Measurements from ENCODE around the gene KLF16. TPM values are rescaled to one million over a fixed set of nuclear protein-coding genes. Genes with fewer than 3 reads are reported as not detected.
"Not testable (repeated sequence)": the region's sequence is repeated elsewhere in the genome, so short reads cannot be mapped to it uniquely, and the experiment has no call there.

Gene KLF16
- total RNA-seq, 1 experiment from 2014 or later, result 8.7 TPM

DNA sequence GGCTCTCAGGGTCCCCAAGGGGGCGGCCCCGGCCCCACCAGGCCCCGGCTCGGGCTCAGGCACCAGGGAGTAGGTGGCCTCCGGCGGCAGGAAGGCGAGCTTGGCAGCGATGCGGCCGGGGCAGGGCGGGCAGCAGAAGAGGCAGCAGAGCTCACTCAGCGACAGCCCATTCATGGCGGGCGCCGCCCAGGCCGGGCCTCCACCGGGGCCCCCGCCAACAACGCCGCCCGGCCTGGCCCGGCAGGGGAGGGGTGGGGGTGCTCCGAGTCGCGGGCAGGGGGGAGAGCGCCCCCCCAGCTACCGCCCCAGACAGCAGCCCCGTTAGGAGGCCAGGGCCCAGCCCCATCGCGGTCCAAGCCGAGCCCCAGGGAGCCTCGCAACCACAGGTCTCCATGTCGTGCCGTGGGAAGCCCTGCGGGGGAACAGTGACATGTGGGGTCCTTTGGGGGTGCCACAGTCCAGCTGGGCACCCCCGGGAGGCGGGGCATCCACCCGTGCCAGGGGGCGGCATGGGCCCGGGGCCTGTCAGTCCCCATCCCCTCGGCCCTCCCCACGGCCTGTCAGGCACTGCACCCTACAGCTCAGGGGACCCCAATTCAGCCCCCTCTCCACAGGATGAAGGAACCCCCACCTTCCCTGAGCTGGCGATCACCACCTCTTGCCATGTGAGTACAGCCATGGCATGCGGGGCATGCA lies 18.2 kb upstream of the KLF16 start:
- DNase-seq (ENCODE audit: low read depth in 1 of 2, low spot score in 2 of 2); H3K4me3 ChIP-seq; H3K27me3 ChIP-seq (replicated peaks); H3K9me3 ChIP-seq (replicated peaks); H3K27ac ChIP-seq: not testable (repeated sequence)
- peaks cover 26% of the 10 kb centered on the region for H3K36me3 ChIP-seq
- H3K4me1 ChIP-seq (replicated peaks), result peaks cover 12% of the 10 kb centered on the region

DNA sequence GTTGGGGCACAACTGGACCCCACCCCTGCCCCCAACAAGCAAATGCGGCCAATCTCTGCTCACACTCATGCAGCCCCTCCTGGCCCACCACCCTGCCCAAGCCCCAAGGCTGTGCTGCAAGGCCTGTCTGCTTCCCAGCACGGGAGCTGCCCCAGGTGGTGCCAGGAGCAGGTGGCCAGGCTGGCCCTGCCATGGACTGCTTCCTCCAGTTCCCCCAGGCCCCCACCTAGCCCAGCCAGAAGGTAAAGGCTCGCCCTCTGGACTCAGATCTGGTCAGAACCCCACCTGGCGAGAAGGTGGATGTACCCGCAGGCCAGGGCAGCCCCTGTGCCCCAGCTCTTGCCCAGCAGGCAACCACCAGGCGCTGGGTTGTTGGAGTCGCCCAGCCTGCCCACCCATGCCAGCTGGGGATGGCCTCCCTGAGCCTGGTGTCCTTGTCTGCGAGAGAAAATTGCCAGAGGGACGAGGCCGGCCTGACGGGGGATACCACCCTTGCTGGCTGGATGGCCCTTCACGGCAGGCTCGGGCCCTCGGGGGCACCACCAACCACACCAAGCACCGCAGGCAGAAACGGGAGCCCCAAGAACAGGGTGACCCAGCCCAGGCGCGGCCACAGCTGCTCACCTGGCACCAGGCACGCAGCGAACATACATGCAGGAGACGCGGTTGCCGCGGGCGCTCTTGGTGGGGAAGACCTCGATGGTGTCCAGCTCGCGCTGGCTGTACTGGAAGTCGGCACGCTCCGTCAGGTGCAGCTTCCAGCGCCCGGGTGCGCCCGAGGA lies 17.4 kb upstream of the KLF16 start:
- peaks cover 32% of the 10 kb centered on the region for H3K36me3 ChIP-seq
- H3K27ac ChIP-seq, result no peak overlapping the region
- H3K9me3 ChIP-seq (replicated peaks), result 0 out of 2 replicates have a peak, but pooled peaks cover under 1% of the 10 kb centered on the region
- DNase-seq (ENCODE audit: low read depth in 1 of 2, low spot score in 2 of 2), result no peak
- no peaks in the 10 kb centered on the region for H3K27me3 ChIP-seq (replicated peaks)
- H3K4me1 ChIP-seq (replicated peaks), result peaks cover 17% of the 10 kb centered on the region
- H3K4me3 ChIP-seq, result no peak overlapping the region

DNA sequence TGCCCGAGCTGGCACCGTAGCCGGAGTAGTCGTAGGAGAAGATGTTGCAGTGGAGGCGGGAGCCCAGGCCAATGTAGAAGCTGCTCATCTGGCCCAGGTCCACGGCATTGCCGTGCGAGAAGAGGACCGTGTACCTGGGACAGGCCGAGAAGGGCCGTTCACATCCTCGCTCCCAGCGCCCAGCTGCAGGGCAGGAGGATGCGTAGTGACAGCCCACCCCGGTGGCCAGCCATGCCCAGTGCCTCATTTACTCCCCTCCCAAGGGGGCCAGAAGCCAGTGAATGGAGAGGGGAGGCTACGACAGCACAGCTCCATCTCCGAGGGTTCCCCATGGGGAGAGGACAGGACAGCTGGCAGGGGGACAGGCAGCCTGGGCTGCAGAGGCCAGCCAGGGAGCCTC lies 16.6 kb upstream of the KLF16 start:
- peaks cover 35% of the 10 kb centered on the region for H3K36me3 ChIP-seq
- H3K4me1 ChIP-seq (replicated peaks), result peaks cover 18% of the 10 kb centered on the region
- H3K4me3 ChIP-seq; DNase-seq (ENCODE audit: low read depth in 1 of 2, low spot score in 2 of 2); H3K9me3 ChIP-seq (replicated peaks); H3K27me3 ChIP-seq (replicated peaks); H3K27ac ChIP-seq: not testable (repeated sequence)

DNA sequence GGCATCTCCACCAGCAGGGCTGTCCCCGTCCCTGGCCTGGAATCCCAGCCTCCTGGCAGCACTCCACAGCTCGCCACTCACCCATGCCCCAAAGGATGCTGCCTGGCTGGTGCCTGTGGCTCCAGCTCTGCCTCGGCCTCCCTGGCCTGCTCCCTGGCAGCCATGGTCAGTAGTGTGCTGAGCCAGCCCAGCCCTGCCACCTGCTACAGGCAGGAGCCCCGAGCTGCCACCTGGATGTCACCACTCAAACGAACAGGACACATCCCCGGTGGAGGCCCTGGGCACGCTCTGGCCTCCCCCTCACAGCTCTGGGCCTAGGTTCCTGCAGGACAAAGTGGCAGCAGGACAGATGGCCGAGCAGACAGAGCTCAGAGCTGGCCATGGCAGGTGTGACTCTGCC lies 15.2 kb upstream of the KLF16 start:
- H3K27me3 ChIP-seq (replicated peaks); DNase-seq (ENCODE audit: low read depth in 1 of 2, low spot score in 2 of 2); H3K9me3 ChIP-seq (replicated peaks); H3K4me3 ChIP-seq; H3K27ac ChIP-seq: not testable (repeated sequence)
- Histone ChIP-seq H3K36me3 (peaks cover 43% of the 10 kb centered on the region), H3K4me1 (replicated peaks) (peaks cover 24% of the 10 kb centered on the region)

DNA sequence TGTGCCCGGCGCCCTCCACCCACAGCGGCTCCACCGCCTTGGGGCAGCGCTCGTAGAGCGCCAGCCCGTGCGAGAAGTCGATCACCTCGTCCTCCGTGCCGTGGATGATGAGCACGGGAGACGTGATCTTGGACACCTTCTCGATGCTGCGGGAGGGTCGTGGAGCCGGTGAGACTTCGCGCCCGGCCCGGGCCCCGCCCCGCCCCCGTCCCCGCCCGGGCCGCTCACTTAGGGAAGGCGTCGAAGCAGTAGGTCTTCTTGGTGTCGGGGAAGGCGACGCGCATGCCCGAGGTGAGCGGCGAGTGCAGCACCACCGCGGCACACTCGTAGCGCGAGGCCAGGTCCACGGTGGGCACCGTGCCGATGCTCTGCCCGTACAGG lies 13.9 kb upstream of the KLF16 start:
- peaks cover 48% of the 10 kb centered on the region for H3K36me3 ChIP-seq
- not testable (repeated sequence) for DNase-seq (ENCODE audit: low read depth in 1 of 2, low spot score in 2 of 2); H3K9me3 ChIP-seq (replicated peaks); H3K27me3 ChIP-seq (replicated peaks); H3K27ac ChIP-seq; H3K4me3 ChIP-seq
- H3K4me1 ChIP-seq (replicated peaks), result peaks cover 23% of the 10 kb centered on the region

DNA sequence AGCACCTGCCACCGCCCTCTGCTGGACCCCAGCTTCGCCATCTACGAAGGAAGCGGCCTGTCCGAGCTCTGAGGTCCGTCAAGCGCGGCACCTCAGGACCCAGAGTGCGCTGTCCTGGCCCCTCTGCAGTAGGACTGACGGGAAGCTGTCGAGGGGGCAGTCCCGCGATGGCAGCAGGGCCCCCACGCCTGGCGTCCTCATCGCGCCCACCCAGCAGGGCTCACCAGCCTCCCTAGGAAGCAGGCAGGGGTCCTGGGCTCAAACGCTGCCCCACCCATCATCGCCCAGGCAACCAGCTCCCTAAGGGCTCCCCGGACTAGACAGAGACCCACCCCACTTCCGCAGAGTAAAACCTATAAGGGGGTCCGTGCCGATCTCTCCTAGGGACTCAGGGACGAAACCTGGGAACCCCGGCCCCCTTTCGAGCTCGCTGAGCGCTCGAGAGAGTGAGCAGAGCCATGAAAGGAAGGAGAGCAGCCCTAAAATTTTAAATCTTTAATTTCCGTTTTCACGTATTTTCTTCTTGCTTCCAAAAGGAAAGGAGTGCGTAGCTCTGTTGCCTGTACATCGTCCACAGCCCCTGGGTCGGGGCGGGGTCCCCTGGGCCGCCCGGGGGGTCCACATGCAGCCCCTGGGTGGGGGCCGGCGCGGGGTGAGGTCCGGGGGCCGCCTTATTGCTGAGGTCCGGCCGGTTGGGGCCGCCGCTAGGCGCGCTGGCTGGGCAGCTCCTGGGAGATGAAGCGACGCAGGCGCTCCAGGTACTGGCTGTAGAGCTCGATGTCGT lies 13.3 kb upstream of the KLF16 start:
- Histone ChIP-seq H3K4me1 (replicated peaks) (peaks cover 23% of the 10 kb centered on the region), H3K36me3 (peaks cover 47% of the 10 kb centered on the region), H3K27ac (peak overlapping the region; percentile 90; the same call in 1 of the 2 replicates), H3K4me3 (peak overlapping the region; percentile 96)
- not testable (repeated sequence) for H3K27me3 ChIP-seq (replicated peaks); H3K9me3 ChIP-seq (replicated peaks); DNase-seq (ENCODE audit: low read depth in 1 of 2, low spot score in 2 of 2)

DNA sequence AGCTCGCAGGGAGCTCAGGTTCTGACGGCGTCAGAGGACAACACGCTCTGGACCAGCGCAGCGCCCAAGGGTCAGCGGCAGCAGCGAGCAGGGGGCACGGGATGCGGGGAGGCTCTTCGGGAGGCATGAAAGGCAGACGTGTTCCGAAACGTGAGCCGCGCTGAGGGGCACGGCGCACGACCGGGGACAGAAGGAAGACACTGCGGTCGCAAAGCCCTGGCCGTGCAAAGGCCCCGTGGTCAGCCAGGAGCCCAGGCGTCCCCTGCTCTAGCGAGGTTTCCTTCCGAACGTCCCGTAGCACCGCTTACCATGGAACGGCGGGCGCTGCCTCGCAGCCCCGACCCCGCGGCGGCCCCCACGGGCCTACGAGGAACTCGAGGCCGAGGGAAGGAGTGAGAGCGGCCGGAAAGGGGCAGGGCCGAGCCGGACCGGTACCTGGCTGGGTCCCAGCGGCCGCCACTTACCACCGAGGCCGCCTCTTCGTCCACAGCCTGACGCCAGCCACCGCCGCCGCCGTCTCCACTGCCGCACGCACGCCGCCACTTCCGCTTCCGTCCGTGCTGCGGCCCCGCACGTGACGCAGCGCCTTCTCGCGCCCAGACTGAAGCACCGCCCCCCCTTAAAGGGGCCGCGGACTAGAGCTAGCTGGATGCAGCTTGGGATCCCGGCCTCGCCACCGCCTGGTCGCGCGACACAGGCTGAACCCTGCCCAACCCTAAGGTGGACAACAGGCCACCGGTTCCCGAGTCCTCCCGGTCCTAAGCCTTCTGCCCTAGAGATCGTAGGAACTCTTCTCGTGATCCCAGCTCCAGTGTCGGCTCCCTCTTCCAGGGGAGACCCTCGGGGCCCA lies 12.5 kb upstream of the KLF16 start:
- peak; percentile 87 to 90 for DNase-seq (ENCODE audit: low read depth in 1 of 2, low spot score in 2 of 2)
- Histone ChIP-seq H3K4me3 (peak overlapping the region; percentile 96), H3K9me3 (replicated peaks) (0 out of 2 replicates have a peak, but pooled peaks cover 2% of the 10 kb centered on the region), H3K27me3 (replicated peaks) (no peaks in the 10 kb centered on the region), H3K4me1 (replicated peaks) (peaks cover 23% of the 10 kb centered on the region), H3K27ac (peak overlapping the region; percentile 90), H3K36me3 (peaks cover 48% of the 10 kb centered on the region)

DNA sequence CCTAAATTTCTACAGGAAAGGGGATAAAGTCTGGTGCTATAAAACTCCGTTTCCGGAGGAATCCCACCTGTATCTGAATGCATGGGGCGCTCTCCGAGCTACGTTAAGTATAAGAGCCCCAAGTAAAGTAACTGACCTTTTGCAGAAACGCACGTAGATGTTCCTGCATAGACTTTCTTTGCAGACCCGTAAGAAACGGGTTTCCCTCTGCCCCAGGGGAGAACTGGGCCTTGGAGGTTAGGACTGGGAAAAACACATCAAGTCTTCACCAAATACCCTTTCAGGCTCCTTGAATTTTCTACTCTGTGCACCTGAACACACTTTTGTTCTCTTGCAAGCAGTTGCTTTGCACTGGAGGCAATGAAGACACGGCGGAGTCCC lies 11.9 kb upstream of the KLF16 start:
- not testable (repeated sequence) for H3K9me3 ChIP-seq (replicated peaks); H3K27me3 ChIP-seq (replicated peaks)
- Histone ChIP-seq H3K4me1 (replicated peaks) (peaks cover 23% of the 10 kb centered on the region), H3K4me3 (peak overlapping the region; percentile 96), H3K27ac (peak overlapping the region; percentile 90), H3K36me3 (peaks cover 47% of the 10 kb centered on the region)
- peak in 1 of 2 experiments; percentile 44 for DNase-seq (ENCODE audit: low read depth in 1 of 2, low spot score in 2 of 2)

DNA sequence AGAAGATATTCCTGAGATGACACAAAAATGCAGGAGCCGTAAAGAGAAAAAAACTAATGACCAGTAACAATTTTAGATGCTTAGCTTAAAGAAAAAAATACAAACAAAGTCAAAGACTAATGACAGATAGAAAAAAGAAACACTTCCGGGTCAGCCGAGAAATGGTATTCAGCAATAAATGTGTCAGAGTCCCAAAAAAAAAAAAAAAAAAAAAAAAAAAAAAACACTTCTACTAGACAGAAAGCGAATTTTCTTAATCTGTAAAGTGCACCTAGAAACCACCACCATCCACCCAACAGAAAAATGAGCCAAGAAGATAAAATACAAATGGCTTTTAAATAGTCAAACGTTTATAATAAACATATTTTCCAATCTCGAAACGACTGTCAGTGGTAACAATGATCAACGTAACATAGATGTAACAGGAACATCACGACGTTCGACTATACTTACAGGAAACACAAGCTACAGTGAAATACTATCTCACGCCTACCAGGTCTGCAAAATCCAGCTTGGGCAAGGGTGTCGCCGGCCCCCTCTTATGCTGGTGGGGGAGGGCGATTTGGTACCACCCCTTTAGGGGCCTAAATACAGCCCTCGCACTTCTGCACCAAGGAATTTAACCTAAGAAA lies 11.3 kb upstream of the KLF16 start:
- Histone ChIP-seq H3K4me1 (replicated peaks) (peaks cover 23% of the 10 kb centered on the region), H3K9me3 (replicated peaks) (0 out of 2 replicates have a peak, but pooled peaks cover 2% of the 10 kb centered on the region), H3K4me3 (peak overlapping the region; percentile 96), H3K36me3 (peaks cover 44% of the 10 kb centered on the region), H3K27ac (no peak overlapping the region), H3K27me3 (replicated peaks) (no peaks in the 10 kb centered on the region)
- peak in 1 of 2 experiments; percentile 21 for DNase-seq (ENCODE audit: low read depth in 1 of 2, low spot score in 2 of 2)

DNA sequence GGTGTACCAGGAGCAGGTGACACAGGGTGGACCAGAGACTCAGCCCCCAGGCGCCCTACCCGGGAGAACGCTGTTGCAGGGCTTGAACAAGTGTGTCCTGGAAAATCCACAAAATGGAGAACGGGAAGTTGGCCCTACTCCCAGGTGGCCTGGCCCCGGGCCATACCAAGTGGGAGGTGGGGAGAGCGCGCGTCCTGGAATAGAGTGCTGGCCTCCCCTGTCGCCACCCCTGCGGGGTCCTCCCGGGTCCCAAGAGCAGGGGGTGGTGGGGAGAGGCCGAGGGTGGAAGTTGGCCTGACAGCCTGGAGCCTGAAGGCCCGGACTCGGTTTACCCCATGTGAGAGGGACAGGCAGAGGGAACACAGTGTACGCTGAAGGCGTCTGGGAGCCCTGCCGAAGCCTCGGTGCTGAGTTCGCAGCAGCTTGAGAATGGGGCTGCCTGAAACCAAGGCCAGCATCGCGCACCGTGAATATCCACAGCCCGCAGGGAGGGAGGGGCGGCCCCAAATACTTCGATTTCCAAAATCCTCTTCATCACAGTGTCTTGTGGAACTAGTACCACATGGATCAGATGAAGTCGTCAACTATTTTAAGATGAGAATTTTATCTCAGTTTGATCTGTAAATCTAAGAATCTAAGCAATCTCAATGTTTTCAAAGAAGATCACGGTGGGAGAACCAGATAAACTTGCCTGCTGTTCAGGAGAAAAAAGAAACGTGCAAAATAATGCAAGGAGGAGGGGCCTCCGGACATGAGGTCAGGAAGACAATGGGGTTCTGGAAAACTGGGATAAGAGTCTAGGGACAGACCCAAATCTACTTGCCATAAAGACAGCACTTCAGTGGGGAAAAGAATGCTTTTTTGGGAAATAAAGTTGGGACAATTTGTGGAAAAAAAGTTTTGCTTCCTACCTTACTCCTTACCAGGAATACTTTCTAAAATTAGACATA lies 10.4 kb upstream of the KLF16 start:
- Histone ChIP-seq H3K27me3 (replicated peaks) (no peaks in the 10 kb centered on the region), H3K36me3 (peaks cover 48% of the 10 kb centered on the region), H3K27ac (no peak overlapping the region), H3K9me3 (replicated peaks) (0 out of 2 replicates have a peak, but pooled peaks cover 2% of the 10 kb centered on the region), H3K4me1 (replicated peaks) (peaks cover 23% of the 10 kb centered on the region), H3K4me3 (peak overlapping the region; percentile 96; the same call in 1 of the 2 replicates)
- DNase-seq (ENCODE audit: low read depth in 1 of 2, low spot score in 2 of 2), result no peak

DNA sequence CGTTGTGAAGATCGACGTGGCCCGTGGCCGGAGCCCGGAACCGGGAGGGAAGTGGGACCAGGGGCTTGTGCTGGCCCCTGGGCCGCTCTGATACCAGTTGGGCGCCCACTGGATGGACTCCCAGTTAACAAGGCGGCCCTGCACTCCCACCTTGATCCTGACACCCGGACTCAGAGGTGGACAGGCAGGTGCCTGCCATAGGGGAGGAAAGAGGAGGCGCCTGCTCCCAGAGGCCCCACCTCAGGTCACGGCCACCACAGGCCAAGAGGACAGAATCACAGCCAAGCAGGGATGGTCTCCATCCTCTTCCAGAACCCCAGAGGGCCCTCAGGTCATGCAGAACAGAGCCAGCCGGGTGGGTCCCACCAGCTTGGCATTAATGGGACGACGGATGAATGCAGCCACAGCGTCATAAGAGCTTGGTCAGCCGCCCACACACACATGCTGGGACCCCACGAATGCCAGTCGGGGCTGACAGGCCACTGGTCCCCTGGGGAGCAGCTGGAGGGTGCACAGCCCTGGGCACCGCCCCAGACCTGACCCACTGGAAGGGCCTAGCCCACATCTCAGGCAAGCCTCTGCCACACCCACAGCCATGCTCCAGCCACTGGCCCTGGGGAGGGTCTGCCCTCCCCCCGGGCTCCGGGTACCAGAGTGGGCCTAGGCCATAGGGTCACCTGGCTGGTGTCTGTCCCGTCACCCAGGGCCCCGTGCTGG lies 9.6 kb upstream of the KLF16 start:
- H3K36me3 ChIP-seq, result peaks cover 49% of the 10 kb centered on the region
- DNase-seq (ENCODE audit: low read depth in 1 of 2, low spot score in 2 of 2), result no peak
- no peaks in the 10 kb centered on the region for H3K27me3 ChIP-seq (replicated peaks)
- no peak overlapping the region for H3K4me3 ChIP-seq
- 0 out of 2 replicates have a peak, but pooled peaks cover 2% of the 10 kb centered on the region for H3K9me3 ChIP-seq (replicated peaks)
- no peak overlapping the region for H3K27ac ChIP-seq
- peaks cover 23% of the 10 kb centered on the region for H3K4me1 ChIP-seq (replicated peaks)

Data from SJSA1 (cell line).